22Rv1 (cell line): Measurements from ENCODE around the gene WSCD2.

ENCODE experiments used
- ZFX ChIP-seq: fragments of 450-650 bp; IDR thresholded peaks from 2 replicates; pipeline ENCODE4 v1.6.1; 2017; ENCODE audit warnings: antibody characterized with exemption, borderline replicate concordance
- TF ChIP-seq, protein P1 (sequence below): fragments of 450-650 bp; IDR thresholded peaks from 2 replicates; pipeline ENCODE4 v1.5.1; 2017; ENCODE audit warnings: mild to moderate bottlenecking

DNA sequence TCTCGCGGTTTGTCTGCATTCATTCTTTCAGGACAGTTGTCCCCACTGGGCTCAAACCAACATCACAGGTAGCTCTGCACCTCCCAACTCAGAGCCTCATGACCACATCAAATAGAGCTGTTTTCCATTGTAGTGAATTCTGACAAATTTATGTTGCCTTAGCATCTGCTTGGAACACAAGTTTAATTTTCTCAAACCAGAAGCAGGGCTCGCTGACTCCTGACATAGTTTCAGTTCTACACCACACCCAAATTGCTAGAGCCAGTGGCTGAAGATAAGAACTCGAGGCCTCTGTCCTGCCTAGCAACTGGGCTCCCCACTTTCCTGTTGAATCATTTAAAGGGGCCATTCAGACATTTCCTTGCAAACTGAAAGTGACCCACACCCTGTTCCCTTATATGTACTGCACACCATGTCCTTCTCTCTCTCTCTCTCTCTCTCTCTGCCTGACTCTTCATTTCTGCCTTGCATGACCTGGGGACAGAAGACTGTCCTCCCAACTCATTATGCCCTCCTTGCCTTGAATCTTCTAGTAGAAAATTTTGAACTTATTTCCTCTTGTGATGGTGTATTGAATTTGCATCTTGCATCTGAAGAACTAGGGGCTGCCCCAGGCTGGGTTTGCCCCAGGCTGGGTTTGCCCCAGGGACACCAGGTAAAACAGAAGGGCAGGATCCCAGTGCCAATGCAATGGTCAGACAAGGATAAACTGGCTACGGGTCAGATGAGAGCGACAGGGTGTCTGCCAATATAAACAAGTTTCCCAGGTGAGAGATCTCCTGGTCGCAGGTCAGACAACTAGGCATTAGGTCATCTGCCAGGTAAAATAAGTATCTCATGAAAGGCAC lies 9.7 kb upstream of the WSCD2 start:
- TF ChIP-seq, protein P1, sequence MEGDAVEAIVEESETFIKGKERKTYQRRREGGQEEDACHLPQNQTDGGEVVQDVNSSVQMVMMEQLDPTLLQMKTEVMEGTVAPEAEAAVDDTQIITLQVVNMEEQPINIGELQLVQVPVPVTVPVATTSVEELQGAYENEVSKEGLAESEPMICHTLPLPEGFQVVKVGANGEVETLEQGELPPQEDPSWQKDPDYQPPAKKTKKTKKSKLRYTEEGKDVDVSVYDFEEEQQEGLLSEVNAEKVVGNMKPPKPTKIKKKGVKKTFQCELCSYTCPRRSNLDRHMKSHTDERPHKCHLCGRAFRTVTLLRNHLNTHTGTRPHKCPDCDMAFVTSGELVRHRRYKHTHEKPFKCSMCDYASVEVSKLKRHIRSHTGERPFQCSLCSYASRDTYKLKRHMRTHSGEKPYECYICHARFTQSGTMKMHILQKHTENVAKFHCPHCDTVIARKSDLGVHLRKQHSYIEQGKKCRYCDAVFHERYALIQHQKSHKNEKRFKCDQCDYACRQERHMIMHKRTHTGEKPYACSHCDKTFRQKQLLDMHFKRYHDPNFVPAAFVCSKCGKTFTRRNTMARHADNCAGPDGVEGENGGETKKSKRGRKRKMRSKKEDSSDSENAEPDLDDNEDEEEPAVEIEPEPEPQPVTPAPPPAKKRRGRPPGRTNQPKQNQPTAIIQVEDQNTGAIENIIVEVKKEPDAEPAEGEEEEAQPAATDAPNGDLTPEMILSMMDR: no peak
- TF ChIP-seq ZFX: no peak
